Activated CD8-positive, alpha-beta T cell treated with anti-CD3 and anti-CD28 coated beads for 36 hours (primary cell): ENCODE measurements around the gene PTPN2. TPM values are rescaled to one million over a fixed set of nuclear protein-coding genes. Genes with fewer than 3 reads are reported as not detected.

ENCODE experiments used
- ATAC-seq: fragments of 200-7000 bp; cut with Tn5 transposase; one replicate; pipeline ENCODE4 v1.10.0; 2021; ENCODE audit warnings: mild to moderate bottlenecking, moderate library complexity
- CTCF ChIA-PET: fragments of 350-600 bp; sonication (Branson Sonifier 250); formaldehyde crosslinking; loops from one replicate; lab custom pipeline; 2021; ENCODE audit warnings: antibody characterized with exemption; lab: Charles Lee
- POLR2A ChIA-PET: fragments of 350-600 bp; sonication (Branson Sonifier 250); formaldehyde crosslinking; loops from one replicate; lab custom pipeline; 2021; ENCODE audit warnings: antibody characterized with exemption; lab: Charles Lee
- DNase-seq: peaks from one replicate; pipeline ENCODE4 v3.0.0-alpha.2; 2020
- H3K27ac Mint-ChIP-seq: one replicate; pipeline ENCODE4 v1.8.0; 2021; ENCODE audit warnings: mild to moderate bottlenecking, mixed read lengths
- H3K27me3 Mint-ChIP-seq: one replicate; pipeline ENCODE4 v1.8.0; 2021; ENCODE audit warnings: mixed read lengths
- H3K36me3 Mint-ChIP-seq: one replicate; pipeline ENCODE4 v1.8.0; 2021; ENCODE audit warnings: low read depth, mixed read lengths
- H3K4me1 Mint-ChIP-seq: one replicate; pipeline ENCODE4 v1.8.0; 2021; ENCODE audit warnings: low read depth, mixed read lengths
- H3K4me3 Mint-ChIP-seq: one replicate; pipeline ENCODE4 v1.8.0; 2021; ENCODE audit warnings: mild to moderate bottlenecking, moderate library complexity, mixed read lengths
- H3K9me3 Mint-ChIP-seq: one replicate; pipeline ENCODE4 v1.8.0; 2021; ENCODE audit warnings: mixed read lengths
- intact Hi-C: fragments of 100-400 bp; cut with micrococcal nuclease; formaldehyde crosslinking; loops from one replicate; pipeline ENCODE4 v1.10.0; 2022
- total RNA-seq, 2 experiments: library from RNA; stranded (reverse); gene quantifications; one replicate each; pipeline ENCODE4 v1.2.3, GENCODE V29; 2021
- TF ChIP-seq, protein P1 (sequence below): fragments of 200-600 bp; IDR thresholded peaks from one replicate; pipeline ENCODE4 v1.8.0; 2022; ENCODE audit warnings: antibody characterized with exemption, mild to moderate bottlenecking

PTPN2 gene
- total RNA-seq, 2 experiments from 2014 or later, result 50.8 to 55.8 TPM

DNA sequence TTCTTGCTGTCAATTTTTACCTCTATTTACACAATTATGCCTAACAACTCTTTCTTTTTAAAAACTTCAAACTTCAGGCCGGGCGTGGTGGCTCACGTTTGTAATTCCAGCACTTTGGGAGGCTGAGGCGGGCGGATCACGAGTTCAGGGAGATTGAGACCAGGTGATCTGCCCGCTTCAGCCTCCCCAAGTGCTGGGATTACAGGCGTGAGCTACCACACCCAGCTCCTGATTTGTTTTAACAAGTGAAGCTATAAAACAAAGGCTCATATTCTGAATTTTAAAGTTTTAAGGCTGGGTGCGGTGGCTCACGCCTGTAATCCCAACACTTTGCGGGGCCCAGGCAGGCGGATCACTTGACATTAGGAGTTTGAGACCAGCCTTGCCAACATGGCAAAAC lies 15.5 kb downstream of the PTPN2 start:
- Mint-ChIP-seq H3K9me3 (no peaks in the 10 kb centered on the region), H3K4me1 (peaks cover 21% of the 10 kb centered on the region), H3K36me3 (peaks cover 19% of the 10 kb centered on the region), H3K27me3 (no peaks in the 10 kb centered on the region), H3K27ac (no peak overlapping the region), H3K4me3 (no peak overlapping the region)
- ChIA-PET POLR2A (interaction anchor here (0.9 to 1.0 kb wide), 2 partner anchors 85 to 93 kb away, joined by 3 read pairs; no protein-coding TSS in a partner anchor), CTCF (no interaction called here)
- ATAC-seq (no peak), DNase-seq (no peak)
- TF ChIP-seq, protein P1, sequence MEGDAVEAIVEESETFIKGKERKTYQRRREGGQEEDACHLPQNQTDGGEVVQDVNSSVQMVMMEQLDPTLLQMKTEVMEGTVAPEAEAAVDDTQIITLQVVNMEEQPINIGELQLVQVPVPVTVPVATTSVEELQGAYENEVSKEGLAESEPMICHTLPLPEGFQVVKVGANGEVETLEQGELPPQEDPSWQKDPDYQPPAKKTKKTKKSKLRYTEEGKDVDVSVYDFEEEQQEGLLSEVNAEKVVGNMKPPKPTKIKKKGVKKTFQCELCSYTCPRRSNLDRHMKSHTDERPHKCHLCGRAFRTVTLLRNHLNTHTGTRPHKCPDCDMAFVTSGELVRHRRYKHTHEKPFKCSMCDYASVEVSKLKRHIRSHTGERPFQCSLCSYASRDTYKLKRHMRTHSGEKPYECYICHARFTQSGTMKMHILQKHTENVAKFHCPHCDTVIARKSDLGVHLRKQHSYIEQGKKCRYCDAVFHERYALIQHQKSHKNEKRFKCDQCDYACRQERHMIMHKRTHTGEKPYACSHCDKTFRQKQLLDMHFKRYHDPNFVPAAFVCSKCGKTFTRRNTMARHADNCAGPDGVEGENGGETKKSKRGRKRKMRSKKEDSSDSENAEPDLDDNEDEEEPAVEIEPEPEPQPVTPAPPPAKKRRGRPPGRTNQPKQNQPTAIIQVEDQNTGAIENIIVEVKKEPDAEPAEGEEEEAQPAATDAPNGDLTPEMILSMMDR, result no peak
- intact Hi-C loops, result no loop called here

DNA sequence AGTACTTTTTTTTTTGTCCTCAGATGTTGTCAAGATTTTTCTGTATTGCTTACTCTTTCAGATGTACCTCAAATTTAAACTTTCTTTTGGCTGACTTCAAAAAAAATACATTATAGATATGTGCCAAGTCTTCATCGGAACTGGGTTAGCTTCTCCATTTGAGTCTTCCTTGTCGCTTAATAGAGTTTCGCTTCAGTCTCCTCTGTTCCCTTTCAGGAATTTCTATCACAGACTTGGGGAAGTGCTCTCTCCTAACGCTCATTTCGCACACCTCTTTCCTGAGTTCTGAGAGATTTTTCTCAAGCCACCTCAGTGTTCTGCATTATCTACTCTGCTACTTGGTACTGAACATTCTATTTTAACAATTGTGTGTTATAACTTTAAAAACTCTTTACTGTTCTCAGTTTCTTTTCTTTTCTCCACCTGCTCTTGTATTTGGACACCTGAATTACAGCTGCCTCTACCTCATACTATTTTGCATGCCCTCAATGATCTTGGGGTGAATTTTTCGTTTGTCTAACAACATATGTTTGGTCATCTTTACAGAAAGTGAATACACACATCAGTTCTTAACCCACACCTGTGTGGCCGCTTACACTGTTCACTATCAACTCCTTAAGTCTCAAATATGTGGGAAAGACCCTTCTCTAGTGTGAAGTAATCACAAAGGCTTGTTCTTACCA lies 16.5 kb downstream of the PTPN2 start:
- H3K36me3 Mint-ChIP-seq, result peaks cover 14% of the 10 kb centered on the region
- peaks cover 28% of the 10 kb centered on the region for H3K4me1 Mint-ChIP-seq
- H3K27ac Mint-ChIP-seq, result peak overlapping the region; percentile 15
- ATAC-seq (no peak), DNase-seq (no peak)
- no peaks in the 10 kb centered on the region for H3K27me3 Mint-ChIP-seq
- TF ChIP-seq, protein P1, result no peak
- no peak overlapping the region for H3K4me3 Mint-ChIP-seq
- ChIA-PET CTCF (interaction anchor here (0.7 to 0.8 kb wide), 2 partner anchors 26 to 596 kb away, joined by 3 read pairs; no protein-coding TSS in a partner anchor), POLR2A (interaction anchor here (1.0 kb wide), 1 partner anchor 14 kb away, joined by 3 read pairs; no protein-coding TSS in a partner anchor)
- H3K9me3 Mint-ChIP-seq, result no peaks in the 10 kb centered on the region
- intact Hi-C loops, result no loop called here

DNA sequence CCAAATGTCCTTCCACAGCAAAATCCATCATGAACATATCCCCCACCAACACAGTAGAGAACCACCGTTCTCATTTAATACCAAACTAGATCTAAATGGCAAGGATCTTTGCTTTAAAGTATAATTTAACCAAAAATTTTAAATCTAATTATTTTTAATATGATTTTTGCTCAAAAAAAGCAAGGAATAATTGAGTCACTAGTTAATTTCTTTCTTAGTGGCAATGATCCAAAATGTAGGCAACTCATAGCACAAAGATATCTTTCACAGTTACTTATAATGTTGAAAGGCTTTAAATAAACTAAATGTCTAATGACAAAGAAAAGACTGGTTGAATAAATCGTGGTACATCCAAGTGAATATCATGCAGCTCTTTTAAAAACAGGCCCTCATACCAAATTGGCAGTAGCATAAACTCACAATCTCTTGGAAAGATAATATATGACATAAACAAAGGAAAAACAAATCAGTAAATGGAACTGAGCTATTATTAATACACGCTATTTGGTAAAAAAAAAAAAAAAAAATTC lies 20.3 kb downstream of the PTPN2 start:
- intact Hi-C loops, result no loop called here
- TF ChIP-seq, protein P1, result no peak
- ATAC-seq (no peak), DNase-seq (no peak)
- CTCF ChIA-PET, result interaction anchor here (0.6 to 2.8 kb wide), 5 partner anchors 11 to 71 kb away, joined by 3 to 8 read pairs (median 4); no protein-coding TSS in a partner anchor
- Mint-ChIP-seq H3K4me1 (peaks cover 43% of the 10 kb centered on the region), H3K9me3 (no peaks in the 10 kb centered on the region), H3K4me3 (no peak overlapping the region), H3K36me3 (peaks cover 15% of the 10 kb centered on the region), H3K27me3 (no peaks in the 10 kb centered on the region), H3K27ac (no peak overlapping the region)
- POLR2A ChIA-PET, result interaction anchor here (0.6 to 1.6 kb wide), 6 partner anchors 12 to 170 kb away, joined by 3 to 9 read pairs (median 3); partner anchors contain the start of gene PTPN2

DNA sequence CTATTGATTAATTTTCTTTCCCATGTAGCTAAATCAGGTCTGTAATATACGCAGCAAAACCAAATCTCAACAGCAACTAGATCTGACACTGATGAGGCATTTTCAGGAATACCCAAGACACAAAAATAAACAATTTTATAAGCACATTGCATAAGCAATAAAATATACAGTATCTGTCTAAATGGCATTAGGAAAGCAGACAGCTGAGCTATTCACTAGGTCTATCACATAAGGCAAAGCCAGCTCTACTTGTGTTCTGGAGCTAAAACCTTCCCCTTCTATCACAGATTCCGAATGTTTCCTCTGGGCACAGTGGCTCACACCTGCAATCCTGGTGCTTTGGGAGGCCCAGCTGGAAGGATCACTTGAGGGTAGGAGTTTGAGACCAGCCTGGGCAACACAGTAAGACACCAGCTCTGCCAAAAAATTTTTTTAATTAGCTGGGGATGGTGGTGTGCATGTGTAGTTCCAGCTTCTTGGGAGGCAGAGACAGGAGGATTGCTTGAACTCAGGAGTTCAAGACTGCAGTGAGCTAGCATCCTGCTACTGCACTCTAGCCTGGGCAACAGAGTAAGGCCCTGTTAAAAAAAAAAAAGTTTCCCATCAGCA lies 21.1 kb downstream of the PTPN2 start:
- H3K4me3 Mint-ChIP-seq, result no peak overlapping the region
- POLR2A ChIA-PET, result interaction anchor here (1.6 kb wide), 1 partner anchor 13 kb away, joined by 9 read pairs; no protein-coding TSS in a partner anchor

More for the DNA sequence above, 21.1 kb downstream of the PTPN2 start:
- H3K27ac Mint-ChIP-seq, result no peak overlapping the region
- no peaks in the 10 kb centered on the region for H3K9me3 Mint-ChIP-seq
- H3K27me3 Mint-ChIP-seq, result no peaks in the 10 kb centered on the region
- ATAC-seq, result no peak
- CTCF ChIA-PET, result interaction anchor here (1.0 to 2.8 kb wide), 5 partner anchors 8 to 71 kb away, joined by 3 to 8 read pairs (median 3); no protein-coding TSS in a partner anchor
- TF ChIP-seq, protein P1, result no peak
- H3K36me3 Mint-ChIP-seq, result peaks cover 18% of the 10 kb centered on the region
- DNase-seq, result no peak
- intact Hi-C loops, result no loop called here
- peaks cover 48% of the 10 kb centered on the region for H3K4me1 Mint-ChIP-seq
